ENCODE results near the gene OBP2A. TPM values are rescaled to one million over a fixed set of nuclear protein-coding genes. Genes with fewer than 3 reads are reported as not detected.

OBP2A gene
- total and polyA plus RNA-seq, 4 donors: not detected

- Histone ChIP-seq H3K36me3 (ENCODE audit: control insufficient read depth in 1 of 2, insufficient read depth in 2 of 2, low read length in 1 of 2) (no peaks in the 10 kb centered on the region), H3K4me3 (ENCODE audit: low read length in 2 of 2) (no peak overlapping the region), H3K4me1 (ENCODE audit: control insufficient read depth in 1 of 2, insufficient read depth in 2 of 2, low read length in 2 of 2) (no peaks in the 10 kb centered on the region), H3K9me3 (ENCODE audit: control insufficient read depth, low read length) (peaks cover 1% of the 10 kb centered on the region), H3K27ac (ENCODE audit: low read depth in 1 of 2, low read length in 2 of 2) (no peak overlapping the region), H3K27me3 (ENCODE audit: control insufficient read depth in 1 of 2, insufficient read depth in 2 of 2, low read length in 1 of 2) (no peaks in the 10 kb centered on the region)
- DNase-seq: peak; percentile 34 to 47
- intact Hi-C loops (cut with DNase I): no loop called here
- peak; percentile 36 for ATAC-seq (ENCODE audit: low FRiP score)
- WGBS, 2 donors: 80 to 81% methylated on average over 20 to 22 of the region's 22 CpGs
These were observed 45.8 kb downstream of the OBP2A start for GRCh38 chr9:135591506-135592330.

GRCh38 chr9:135592331-135592590 is 46.3 kb downstream of the OBP2A start:
- ATAC-seq (ENCODE audit: low FRiP score) (no peak), DNase-seq (no peak)
- no peak overlapping the region for H3K27ac ChIP-seq (ENCODE audit: low read depth in 1 of 2, low read length in 2 of 2)
- no peaks in the 10 kb centered on the region for H3K4me1 ChIP-seq (ENCODE audit: control insufficient read depth in 1 of 2, insufficient read depth in 2 of 2, low read length in 2 of 2)
- no peaks in the 10 kb centered on the region for H3K27me3 ChIP-seq (ENCODE audit: control insufficient read depth in 1 of 2, insufficient read depth in 2 of 2, low read length in 1 of 2)
- H3K9me3 ChIP-seq (ENCODE audit: control insufficient read depth, low read length): peaks cover 1% of the 10 kb centered on the region
- no peak overlapping the region for H3K4me3 ChIP-seq (ENCODE audit: low read length in 2 of 2)
- intact Hi-C loops (cut with DNase I): no loop called here
- no peaks in the 10 kb centered on the region for H3K36me3 ChIP-seq (ENCODE audit: control insufficient read depth in 1 of 2, insufficient read depth in 2 of 2, low read length in 1 of 2)
- 49 to 56% methylated on average over 4 to 5 of the region's 5 CpGs for WGBS, 2 donors

GRCh38 chr9:135592625-135593024 is 46.7 kb downstream of the OBP2A start:
- Histone ChIP-seq H3K36me3 (ENCODE audit: control insufficient read depth in 1 of 2, insufficient read depth in 2 of 2, low read length in 1 of 2) (no peaks in the 10 kb centered on the region), H3K9me3 (ENCODE audit: control insufficient read depth, low read length) (peaks cover 1% of the 10 kb centered on the region), H3K4me1 (ENCODE audit: control insufficient read depth in 1 of 2, insufficient read depth in 2 of 2, low read length in 2 of 2) (no peaks in the 10 kb centered on the region), H3K27me3 (ENCODE audit: control insufficient read depth in 1 of 2, insufficient read depth in 2 of 2, low read length in 1 of 2) (no peaks in the 10 kb centered on the region), H3K27ac (ENCODE audit: low read depth in 1 of 2, low read length in 2 of 2) (no peak overlapping the region), H3K4me3 (ENCODE audit: low read length in 2 of 2) (no peak overlapping the region)
- intact Hi-C loops (cut with DNase I): no loop called here
- ATAC-seq (ENCODE audit: low FRiP score) (no peak), DNase-seq (peak in 1 of 2 donors; percentile 63)
- WGBS, 2 donors: 80 to 85% methylated on average over 8 to 13 of the region's 13 CpGs

- intact Hi-C loops (cut with DNase I): no loop called here
- no peak for DNase-seq
- Histone ChIP-seq H3K27ac (ENCODE audit: low read depth in 1 of 2, low read length in 2 of 2) (no peak overlapping the region), H3K4me3 (ENCODE audit: low read length in 2 of 2) (no peak overlapping the region), H3K27me3 (ENCODE audit: control insufficient read depth in 1 of 2, insufficient read depth in 2 of 2, low read length in 1 of 2) (no peaks in the 10 kb centered on the region), H3K4me1 (ENCODE audit: control insufficient read depth in 1 of 2, insufficient read depth in 2 of 2, low read length in 2 of 2) (no peaks in the 10 kb centered on the region), H3K36me3 (ENCODE audit: control insufficient read depth in 1 of 2, insufficient read depth in 2 of 2, low read length in 1 of 2) (no peaks in the 10 kb centered on the region), H3K9me3 (ENCODE audit: control insufficient read depth, low read length) (peaks cover 1% of the 10 kb centered on the region)
- 69 to 71% methylated on average over 2 of the region's 2 CpGs for WGBS, 2 donors
- no peak for ATAC-seq (ENCODE audit: low FRiP score)
These were observed 50.3 kb downstream of the OBP2A start for GRCh38 chr9:135596211-135596610.

Other genes starting within 250 kb of the OBP2A start
- gene PPP1R26, start 66.3 kb upstream of the OBP2A start, total RNA-seq: 10 to 100 TPM; 11.4 to 14.2 TPM
- 10 to 100 TPM in 1 of 2 donors, 1 to 10 TPM in 1; 3.3 to 10.3 TPM for gene PPP1R26, start 66.3 kb upstream of the OBP2A start, polyA plus RNA-seq
- gene MRPS2, start 45.4 kb upstream of the OBP2A start, total RNA-seq: 10 to 100 TPM; 16.1 to 20.5 TPM
- gene MRPS2, start 45.4 kb upstream of the OBP2A start, polyA plus RNA-seq: 10 to 100 TPM; 15.5 to 30.5 TPM
- gene LCN1, start 24.7 kb upstream of the OBP2A start, total RNA-seq: under 1 TPM in 1 of 2 donors, not detected in 1; 0.81 TPM
- not detected for gene LCN1, start 24.7 kb upstream of the OBP2A start, polyA plus RNA-seq
- not detected for gene PAEP, start 15.6 kb downstream of the OBP2A start, total RNA-seq
- gene PAEP, start 15.6 kb downstream of the OBP2A start, polyA plus RNA-seq: not detected
- gene GLT6D1, start 93.4 kb downstream of the OBP2A start, total RNA-seq: not detected
- not detected for gene GLT6D1, start 93.4 kb downstream of the OBP2A start, polyA plus RNA-seq
- gene LCN9, start 117.2 kb downstream of the OBP2A start, total RNA-seq: not detected
- gene LCN9, start 117.2 kb downstream of the OBP2A start, polyA plus RNA-seq: not detected
- gene SOHLH1, start 153.4 kb downstream of the OBP2A start, total RNA-seq: not detected
- not detected for gene SOHLH1, start 153.4 kb downstream of the OBP2A start, polyA plus RNA-seq
- under 1 TPM; 0.16 to 0.78 TPM for gene KCNT1, start 156.1 kb downstream of the OBP2A start, total RNA-seq
- gene KCNT1, start 156.1 kb downstream of the OBP2A start, polyA plus RNA-seq: not detected

Measured in aorta (tissue), 5 donors.